Hypothalamus (tissue), 51 donors: ENCODE data around the gene ACSL6.
"Not testable (repeated sequence)": the region's sequence is repeated elsewhere in the genome, so short reads cannot be mapped to it uniquely, and the experiment has no call there.

Source experiments
- DNase-seq, 51 donors: peaks; one replicate each; lab custom pipeline; 2025; lab: John Stamatoyannopoulos, UW

Gene ACSL6

GRCh38 chr5:131952301-131952857 lies 59.1 kb downstream of the ACSL6 start:
- no peak for DNase-seq

GRCh38 chr5:131950706-131951105 lies 60.8 kb downstream of the ACSL6 start:
- DNase-seq: no peak

- no peak for DNase-seq
These were observed 64.0 kb downstream of the ACSL6 start for GRCh38 chr5:131947445-131947844.

DNA sequence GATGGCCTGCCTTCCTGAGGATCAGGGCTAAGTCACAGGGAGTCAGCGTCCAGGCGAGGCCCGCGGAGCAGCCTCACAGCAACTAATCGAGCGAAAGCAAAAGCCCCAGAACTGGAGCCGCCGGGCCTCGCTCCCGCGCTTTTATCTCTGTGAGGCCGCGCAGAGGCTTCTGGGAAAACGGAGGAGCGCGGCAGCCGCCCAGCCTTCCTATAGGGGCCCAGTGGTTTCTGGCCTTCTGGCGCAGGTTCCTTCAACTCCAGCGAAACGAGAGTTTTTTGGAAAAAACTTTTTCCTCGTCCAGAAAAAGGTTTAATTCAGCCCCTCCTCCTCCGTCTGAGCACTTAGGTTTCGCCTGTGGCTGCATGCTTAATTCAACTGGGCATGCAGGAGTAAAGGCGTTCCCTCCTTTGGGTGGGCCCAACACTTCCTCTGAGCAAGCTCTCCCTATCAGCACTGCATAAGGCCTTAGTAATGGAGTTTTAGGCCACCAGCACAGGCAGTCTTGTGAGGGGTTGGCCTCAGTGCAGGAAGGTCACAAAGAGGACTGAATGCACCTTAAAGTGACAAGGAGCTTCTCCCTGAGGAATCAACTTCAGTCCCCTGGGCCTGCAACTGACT lies 65.8 kb downstream of the ACSL6 start, which contains the start of gene MEIKIN:
Gene MEIKIN, minus strand, starts transcription at position 113 of the 618 bp plus-strand sequence. CDS start 158 bp downstream, outside the sequence.
- DNase-seq: no peak

DNA sequence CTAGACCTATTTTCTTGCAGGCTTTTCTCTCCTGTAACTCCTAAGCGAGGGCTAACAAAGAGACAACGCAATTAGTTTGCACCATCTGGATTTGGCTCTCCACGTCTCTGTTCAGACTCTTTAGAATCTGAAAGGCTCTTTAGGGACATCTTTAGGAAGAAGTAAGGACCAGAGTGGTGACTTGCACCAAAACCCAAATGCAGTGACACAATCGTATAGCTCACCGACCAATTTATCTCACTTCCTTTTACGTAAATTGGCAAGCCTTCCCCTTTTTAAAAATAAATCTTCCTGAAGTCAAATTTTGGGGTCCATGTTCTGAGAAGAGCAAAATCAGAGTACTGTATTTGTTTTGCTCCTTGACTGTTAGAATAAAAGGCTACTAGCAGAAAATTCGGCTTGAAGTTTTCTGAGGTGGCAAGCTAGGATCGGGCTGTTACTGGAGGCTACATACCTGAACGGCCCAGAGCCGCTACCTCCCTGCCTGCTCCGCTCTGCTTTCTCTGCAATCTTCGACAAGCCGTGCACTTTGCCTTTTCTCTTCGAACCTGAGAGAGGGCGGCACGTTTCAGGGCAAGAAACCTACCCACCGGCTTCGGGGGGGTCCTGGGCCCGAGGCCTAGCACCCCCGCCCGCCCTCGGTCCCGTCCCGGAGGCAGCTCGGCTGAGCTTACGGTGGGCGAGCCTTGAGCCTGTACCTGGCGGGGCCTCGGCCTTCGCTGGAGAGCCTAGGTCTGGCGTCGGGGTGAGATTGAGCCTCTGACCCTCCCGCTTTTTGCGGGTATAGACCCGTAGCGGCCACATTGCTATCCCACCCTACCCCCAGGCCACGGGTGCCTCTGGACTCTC lies 66.5 kb downstream of the ACSL6 start:
- DNase-seq: no peak

- no peak for DNase-seq
These were observed 67.5 kb downstream of the ACSL6 start for GRCh38 chr5:131943916-131944315.

DNA sequence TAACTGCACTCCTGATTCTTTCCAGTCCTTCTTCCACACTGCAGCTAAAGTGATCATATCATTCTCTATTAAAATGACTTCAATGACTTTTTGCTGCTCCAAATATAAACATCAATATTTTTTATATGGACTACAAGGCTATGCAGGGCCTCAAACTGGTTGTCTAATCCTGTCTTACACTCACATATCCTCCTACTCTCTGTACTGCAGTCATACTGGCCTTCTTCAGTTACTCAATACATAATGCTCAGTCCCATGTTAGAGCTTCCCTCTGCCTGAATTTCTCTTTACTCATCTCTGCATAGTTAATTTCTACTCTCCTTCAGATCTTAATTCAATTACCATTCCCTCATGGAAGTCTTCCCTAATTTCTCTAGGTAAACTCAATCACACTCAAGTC lies 69.4 kb downstream of the ACSL6 start:
- no peak for DNase-seq

- DNase-seq: no peak
These were observed 71.6 kb downstream of the ACSL6 start for GRCh38 chr5:131939690-131940345.

GRCh38 chr5:131932235-131932634 lies 79.2 kb downstream of the ACSL6 start:
- DNase-seq: no peak

GRCh38 chr5:131928957-131929356 lies 82.5 kb downstream of the ACSL6 start:
- DNase-seq: no peak

DNA sequence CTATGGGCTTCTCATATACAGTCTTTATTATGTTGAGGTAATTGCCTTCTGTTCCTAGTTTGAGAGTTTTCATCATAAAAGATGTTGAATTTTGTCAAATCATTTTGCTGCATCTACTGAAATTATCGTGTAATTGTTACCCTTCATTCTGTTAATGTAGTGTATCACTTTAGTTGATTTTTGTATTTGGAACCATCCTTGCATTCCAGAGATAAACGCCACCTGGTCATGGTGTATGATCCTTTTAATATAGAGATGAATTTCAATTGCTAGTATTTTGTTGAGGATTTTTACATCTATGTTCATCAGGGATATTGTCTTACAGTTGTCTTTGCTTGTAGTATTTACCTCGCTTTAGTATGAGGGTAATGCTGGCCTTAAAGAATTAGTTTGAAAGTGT lies 85.3 kb downstream of the ACSL6 start:
- no peak for DNase-seq

- no peak for DNase-seq
These were observed 95.0 kb downstream of the ACSL6 start for GRCh38 chr5:131916481-131916880.

DNA sequence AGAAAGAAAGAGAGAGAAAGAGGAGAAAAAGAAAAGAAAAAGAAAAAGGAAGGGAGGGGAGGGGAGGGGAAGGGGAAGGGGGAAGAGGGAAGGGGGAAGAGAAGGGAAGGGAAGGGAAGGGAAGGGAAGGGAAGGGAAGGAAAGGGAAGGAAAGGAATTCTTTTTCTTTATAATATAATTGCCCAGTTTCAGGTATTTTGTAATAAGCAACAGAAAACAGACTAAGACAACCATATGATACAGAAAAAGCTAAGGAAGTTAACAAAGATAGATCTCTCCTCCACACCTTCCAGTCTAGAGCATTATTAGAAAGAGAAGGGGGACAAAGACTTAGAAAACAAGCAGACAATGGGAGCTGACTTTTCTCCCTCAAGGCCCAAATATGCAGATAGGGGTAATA lies 97.0 kb downstream of the ACSL6 start:
- DNase-seq: no peak

GRCh38 chr5:131913603-131914002 lies 97.9 kb downstream of the ACSL6 start:
- no peak for DNase-seq

DNA sequence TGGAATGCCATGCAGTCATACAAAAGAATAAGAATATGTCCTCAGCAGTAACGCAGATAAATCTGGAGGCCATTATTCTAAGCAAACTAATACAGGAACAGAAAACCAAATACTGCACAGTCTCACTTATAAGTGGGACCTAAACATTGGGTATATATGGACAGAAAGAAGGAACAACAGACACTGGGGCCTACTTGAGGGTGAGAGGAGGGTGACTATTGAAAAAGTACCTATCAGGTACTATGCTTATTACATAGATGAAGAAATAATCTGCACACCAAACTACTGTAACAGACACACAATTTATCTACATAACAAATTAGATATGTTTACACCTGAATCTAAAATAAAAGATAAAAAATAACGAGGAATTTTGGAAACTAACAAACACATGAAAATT lies 104.8 kb downstream of the ACSL6 start:
- no peak for DNase-seq

DNA sequence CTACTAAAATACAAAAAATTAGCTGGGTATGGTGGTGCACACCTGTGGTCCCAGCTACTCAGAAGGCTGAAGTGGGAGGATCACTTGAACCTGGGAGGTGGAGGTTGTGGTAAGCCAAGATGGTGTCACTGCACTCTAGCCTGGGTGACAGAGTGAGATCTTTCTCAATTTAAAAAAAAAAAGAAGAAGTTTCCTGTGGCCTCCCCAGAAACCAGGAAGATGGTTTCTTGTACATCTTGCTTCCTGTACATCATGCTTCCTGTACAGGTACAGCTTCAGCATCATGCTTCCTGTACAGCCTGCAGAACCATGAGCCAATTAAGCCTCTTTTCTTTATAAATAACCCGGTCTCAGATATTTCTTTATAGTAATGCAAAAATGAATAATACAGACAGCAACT lies 109.2 kb downstream of the ACSL6 start:
- DNase-seq: not testable (repeated sequence)
